ENCODE data around the gene NCAM1.
"Not testable (repeated sequence)": the region's sequence is repeated elsewhere in the genome, so short reads cannot be mapped to it uniquely, and the experiment has no call there.

Gene NCAM1

GRCh38 chr11:113021111-113021510, 59.9 kb downstream of the NCAM1 start:
- no peak for DNase-seq (ENCODE audit: low read depth in 2 of 2)

GRCh38 chr11:113022262-113022661, 61.0 kb downstream of the NCAM1 start:
- DNase-seq (ENCODE audit: low read depth in 2 of 2), result no peak

- DNase-seq (ENCODE audit: low read depth in 2 of 2), result no peak
Observed at GRCh38 chr11:113023228-113023627, 62.0 kb downstream of the NCAM1 start.

GRCh38 chr11:113023986-113024385, 62.8 kb downstream of the NCAM1 start:
- DNase-seq (ENCODE audit: low read depth in 2 of 2), result no peak

GRCh38 chr11:113026778-113027177, 65.6 kb downstream of the NCAM1 start:
- no peak for DNase-seq (ENCODE audit: low read depth in 2 of 2)

GRCh38 chr11:113034576-113034975, 73.4 kb downstream of the NCAM1 start:
- DNase-seq (ENCODE audit: low read depth in 2 of 2), result no peak

- no peak for DNase-seq (ENCODE audit: low read depth in 2 of 2)
Observed at GRCh38 chr11:113035708-113036107, 74.5 kb downstream of the NCAM1 start.

- DNase-seq (ENCODE audit: low read depth in 2 of 2), result no peak
Observed at GRCh38 chr11:113043698-113044097, 82.5 kb downstream of the NCAM1 start.

GRCh38 chr11:113045146-113045545, 83.9 kb downstream of the NCAM1 start:
- no peak for DNase-seq (ENCODE audit: low read depth in 2 of 2)

GRCh38 chr11:113046866-113047265, 85.6 kb downstream of the NCAM1 start:
- DNase-seq (ENCODE audit: low read depth in 2 of 2), result no peak

GRCh38 chr11:113048820-113049768, 87.9 kb downstream of the NCAM1 start:
- no peak for DNase-seq (ENCODE audit: low read depth in 2 of 2)

- not testable (repeated sequence) for DNase-seq (ENCODE audit: low read depth in 2 of 2)
Observed at GRCh38 chr11:113053042-113053441, 91.8 kb downstream of the NCAM1 start.

- no peak for DNase-seq (ENCODE audit: low read depth in 2 of 2)
Observed at GRCh38 chr11:113057038-113057437, 95.8 kb downstream of the NCAM1 start.

- no peak for DNase-seq (ENCODE audit: low read depth in 2 of 2)
Observed at GRCh38 chr11:113059548-113059947, 98.3 kb downstream of the NCAM1 start.

- no peak for DNase-seq (ENCODE audit: low read depth in 2 of 2)
Observed at GRCh38 chr11:113065330-113065729, 104.1 kb downstream of the NCAM1 start.

- no peak for DNase-seq (ENCODE audit: low read depth in 2 of 2)
Observed at GRCh38 chr11:113072237-113072858, 111.1 kb downstream of the NCAM1 start.

- DNase-seq (ENCODE audit: low read depth in 2 of 2), result no peak
Observed at GRCh38 chr11:113073290-113073953, 112.2 kb downstream of the NCAM1 start.

- no peak for DNase-seq (ENCODE audit: low read depth in 2 of 2)
Observed at GRCh38 chr11:113075586-113076095, 114.4 kb downstream of the NCAM1 start.

GRCh38 chr11:113077379-113077778, 116.2 kb downstream of the NCAM1 start:
- no peak for DNase-seq (ENCODE audit: low read depth in 2 of 2)

GRCh38 chr11:113082341-113082955, 121.2 kb downstream of the NCAM1 start:
- DNase-seq (ENCODE audit: low read depth in 2 of 2), result no peak

GRCh38 chr11:113083571-113083970, 122.4 kb downstream of the NCAM1 start:
- DNase-seq (ENCODE audit: low read depth in 2 of 2), result no peak

- no peak for DNase-seq (ENCODE audit: low read depth in 2 of 2)
Observed at GRCh38 chr11:113084297-113084696, 123.1 kb downstream of the NCAM1 start.
